Transverse colon (tissue), 3 donors: ENCODE data around the gene TYW1B.

Experiments
- CTCF ChIP-seq, 5 experiments: fragments of 200-600 bp in 3 of 5; fragments of 450-650 bp in 2 of 5; sonication (generic) in 3 of 5; IDR thresholded peaks; 1 replicate in 2 of 5; 2 replicates in 3 of 5; pipeline ENCODE4 v1.5.1; 2016 to 2017; ENCODE audit warnings: antibody characterized with exemption in 5 of 5, inconsistent platforms in 3 of 5, mild to moderate bottlenecking in 2 of 5, moderate library complexity in 1 of 5
- EP300 ChIP-seq: sonication (generic); formaldehyde crosslinking; IDR thresholded peaks from one replicate; pipeline ENCODE4 v1.6.1; 2017; ENCODE audit warnings: antibody characterized with exemption, low read depth
- POLR2A ChIP-seq: fragments of 450-650 bp; IDR thresholded peaks from one replicate; pipeline ENCODE4 v1.6.1; 2016; ENCODE audit warnings: antibody characterized with exemption, mild to moderate bottlenecking, moderate library complexity

GRCh38 chr7:72793791-72794190, 34.2 kb downstream of the TYW1B start:
- TF ChIP-seq CTCF (IDR thresholded peaks at IDR 0.05) (no peak), EP300 (no peak), POLR2A (no peak)
